Spleen (tissue), 11 donors: ENCODE results near the gene CSGALNACT2. TPM values are rescaled to one million over a fixed set of nuclear protein-coding genes. Genes with fewer than 3 reads are reported as not detected.

Experiments
- DNase-seq: peaks from one replicate; pipeline ENCODE4 v3.0.0-alpha.2; 2020
- H3K27ac ChIP-seq, 8 donors: fragments of 200-600 bp; sonication (generic) in 7 of 8; 1 replicate in 4 of 8; 2 replicates in 4 of 8; pipeline versions ENCODE4 v1.5.0 to v1.8.0; 2016 to 2021; ENCODE audit warnings: inconsistent platforms in 4 of 8, mild to moderate bottlenecking in 4 of 8, moderate library complexity in 1 of 8
- H3K27me3 ChIP-seq, 7 donors: fragments of 200-600 bp; sonication (generic) in 6 of 7; replicated peaks in 1 of 7; 1 replicate in 4 of 7; 2 replicates in 3 of 7; pipeline versions ENCODE4 v1.5.0 to v1.8.0; 2016 to 2021; ENCODE audit warnings: inconsistent platforms in 3 of 7, mild to moderate bottlenecking in 1 of 7
- H3K36me3 ChIP-seq, 6 donors: fragments of 200-600 bp; sonication (generic) in 5 of 6; 1 replicate in 4 of 6; 2 replicates in 2 of 6; pipeline versions ENCODE4 v1.5.0 to v1.8.0; 2016 to 2021; ENCODE audit warnings: inconsistent platforms in 2 of 6
- H3K4me1 ChIP-seq, 6 donors: fragments of 200-600 bp; sonication (generic) in 5 of 6; 1 replicate in 3 of 6; 2 replicates in 3 of 6; pipeline versions ENCODE4 v1.5.0 to v1.8.0; 2016 to 2021; ENCODE audit warnings: inconsistent platforms in 3 of 6
- H3K4me3 ChIP-seq, 8 donors: fragments of 200-600 bp; sonication (generic) in 7 of 8; 1 replicate in 4 of 8; 2 replicates in 4 of 8; pipeline versions ENCODE4 v1.5.0 to v1.8.0; 2016 to 2021; ENCODE audit warnings: inconsistent platforms in 4 of 8, mild to moderate bottlenecking in 4 of 8, moderate library complexity in 2 of 8
- H3K9me3 ChIP-seq, 8 donors: fragments of 200-600 bp; sonication (generic) in 7 of 8; 1 replicate in 4 of 8; 2 replicates in 4 of 8; pipeline versions ENCODE4 v1.5.0 to v1.8.0; 2016 to 2021; ENCODE audit warnings: inconsistent platforms in 4 of 8
- CTCF ChIP-seq, 11 experiments: fragments of 200-600 bp in 7 of 11; fragments of 450-650 bp in 4 of 11; sonication (generic) in 4 of 11; IDR thresholded peaks in 8 of 11; conservative IDR thresholded peaks in 3 of 11; 1 replicate in 7 of 11; 2 replicates in 4 of 11; pipeline versions ENCODE4 v1.4.0 to v1.8.0; 2016 to 2021; ENCODE audit warnings: antibody characterized with exemption in 11 of 11, inconsistent platforms in 4 of 11, mild to moderate bottlenecking in 1 of 11
- POLR2A ChIP-seq, 3 donors: fragments of 450-650 bp; IDR thresholded peaks; one replicate each; pipeline ENCODE4 v1.5.1; 2017; ENCODE audit warnings: antibody characterized with exemption in 3 of 3, mild to moderate bottlenecking in 1 of 3
- POLR2AphosphoS5 ChIP-seq, 3 donors: sonication (generic); formaldehyde crosslinking; IDR thresholded peaks; one replicate each; pipeline ENCODE4 v1.5.1; 2017; ENCODE audit warnings: antibody characterized with exemption in 3 of 3
- WGBS, 5 donors: extraction: QIAGEN DNeasy Blood & Tissue Kit in 3 of 5; methylation state at CpG; one replicate each; pipeline versions ENCODE4 v1.1.5 to v1.1.7; 2013 to 2018; 5-methylcytosine and 5-hydroxymethylcytosine counted together
- intact Hi-C: fragments of 100-400 bp; cut with DNase I; formaldehyde crosslinking; loops from one replicate; pipeline ENCODE4 v1.15.0; 2023; ENCODE audit warnings: low total_unique reads
- polyA plus RNA-seq, 3 donors: library from polyadenylated mRNA; stranded (reverse); fragments of 200-250 nt; gene quantifications; one replicate each; pipeline ENCODE4 v1.2.1, GENCODE V29; 2013
- total RNA-seq, 7 donors: library from RNA; depleted of rRNA in 3 of 7; stranded (reverse); fragments of >200 nt in 3 of 7; fragmentation: NEBNext Ultra II Directional in 4 of 7; extraction: Animal tissue kit (Norgen Biotek cat#: 25700) in 4 of 7; gene quantifications; one replicate each; pipeline versions ENCODE4 v1.1.0 to v1.2.1, GENCODE V29; 2016 to 2021
- donor health status: healthy with polysubstance abuse.
- donor health status: DM: no; HTN: no; CAD: no; lungs with moderate emphysema.
- donor health status: DM: no; HTN: no; CAD: no.
- donor health status: Bipolar disorder and iron deficiency.
- donor health status: healthy.
- donor health status: DM: no; HTN: no; CAD: no.
- donor health status: DM: yes; HTN: yes; CAD: no.

Gene CSGALNACT2
- total and polyA plus RNA-seq, 10 donors, result 8.1 to 77.1 (median 34.2) TPM

DNA sequence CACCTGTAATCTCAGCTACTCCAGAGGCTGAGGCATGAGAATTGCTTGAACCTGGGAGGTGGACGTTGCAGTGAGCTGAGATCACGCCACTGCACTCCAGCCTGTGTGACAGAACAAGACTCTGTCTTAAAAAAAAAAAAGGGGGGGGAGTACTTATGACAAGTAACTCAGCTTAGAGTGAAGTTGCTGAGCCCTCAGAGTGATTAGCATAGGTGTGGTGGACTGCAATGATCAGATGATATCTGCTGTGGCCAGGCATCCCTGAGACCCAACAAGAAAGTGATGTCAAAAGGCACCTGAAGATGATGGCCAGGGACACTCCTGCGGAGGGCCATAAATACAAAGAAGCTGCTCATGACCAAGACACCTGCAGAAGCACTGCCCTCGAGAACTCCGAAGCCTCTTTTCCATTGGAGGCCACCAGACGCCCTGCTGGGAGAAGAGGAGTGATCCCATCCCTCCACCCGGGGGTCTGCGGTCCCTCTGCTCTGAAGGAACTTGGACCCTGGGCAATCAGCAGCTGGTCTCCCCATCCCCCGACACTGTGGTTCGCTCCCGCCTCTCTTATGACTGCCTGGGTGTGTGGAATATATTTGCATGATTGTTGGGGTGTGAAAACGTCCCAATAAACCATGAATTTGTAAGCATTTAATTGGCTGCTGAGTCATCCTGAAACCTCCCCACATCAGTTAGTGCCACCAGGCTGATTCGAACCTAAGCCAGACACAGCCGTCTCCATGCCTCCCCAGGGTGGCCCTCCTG is 82.6 kb downstream of the CSGALNACT2 start:
- TF ChIP-seq POLR2A (IDR thresholded peaks at IDR 0.05) (no peak), CTCF (IDR thresholded peaks at IDR 0.05 in 8 of 11, conservative IDR thresholded peaks at IDR 0.05 in 3 of 11) (no peak), POLR2AphosphoS5 (IDR thresholded peaks at IDR 0.05) (no peak)
- Histone ChIP-seq H3K27ac (no peak overlapping the region), H3K27me3 (peaks cover 0 to 14% (median 0%) of the 10 kb centered on the region in 7 donors), H3K36me3 (no peaks in the 10 kb centered on the region), H3K9me3 (no peaks in the 10 kb centered on the region), H3K4me1 (peaks cover 0 to 10% (median 0%) of the 10 kb centered on the region in 6 donors), H3K4me3 (no peak overlapping the region)
- intact Hi-C loops, result no loop called here
- 58 to 76% (median 71%) methylated on average over 12 to 14 of the region's 14 CpGs for WGBS, 5 donors
- DNase-seq, result no peak

DNA sequence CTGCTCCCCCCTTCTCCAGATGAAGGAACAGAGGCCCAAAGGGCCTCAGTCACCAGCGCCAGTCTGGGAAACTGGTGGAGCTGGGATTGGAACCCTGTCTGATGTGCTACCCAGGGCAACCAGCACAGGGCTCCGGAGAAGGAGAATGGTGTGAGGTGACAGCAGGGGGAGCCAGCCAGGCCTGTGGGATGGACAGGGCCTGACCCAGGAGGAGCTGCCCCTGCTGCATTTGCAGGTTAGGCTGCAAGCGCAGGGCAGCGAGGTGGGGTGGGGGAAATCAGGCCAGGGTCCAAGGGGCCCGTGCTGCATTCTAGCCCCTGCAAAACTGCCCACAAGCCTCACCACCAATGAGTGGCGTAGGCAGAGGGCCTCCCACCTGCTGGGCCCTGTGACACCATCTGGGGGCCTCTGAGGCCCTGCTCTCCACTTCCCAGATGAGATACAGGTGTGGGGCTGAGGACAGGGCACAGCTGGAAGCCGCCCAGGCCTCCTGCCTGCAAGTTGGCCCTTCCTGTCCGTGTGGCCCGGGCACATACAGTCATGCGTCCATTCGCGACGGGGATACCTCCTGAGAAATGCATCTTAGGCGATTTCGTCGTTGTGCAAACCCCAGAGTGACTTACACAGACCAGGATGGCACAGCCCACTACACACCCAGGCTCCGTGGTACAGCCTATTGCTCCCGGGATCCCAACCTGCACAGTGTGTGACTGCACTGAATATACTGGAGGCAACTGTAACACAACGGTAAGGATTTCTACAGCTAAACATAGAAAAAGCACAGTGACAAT is 83.4 kb downstream of the CSGALNACT2 start:
- no peaks in the 10 kb centered on the region for H3K9me3 ChIP-seq
- H3K4me3 ChIP-seq, result no peak overlapping the region
- H3K36me3 ChIP-seq, result no peaks in the 10 kb centered on the region
- WGBS, 5 donors, result 54 to 87% (median 82%) methylated on average over 9 to 19 of the region's 19 CpGs
- H3K4me1 ChIP-seq, result peaks cover 0 to 14% (median 0%) of the 10 kb centered on the region in 6 donors
- TF ChIP-seq CTCF (IDR thresholded peaks at IDR 0.05 in 8 of 11, conservative IDR thresholded peaks at IDR 0.05 in 3 of 11) (peak in 2 of 11 experiments; percentile 12 to 19), POLR2A (IDR thresholded peaks at IDR 0.05) (no peak)
- H3K27me3 ChIP-seq, result peaks cover 0 to 14% (median 0%) of the 10 kb centered on the region in 7 donors
- intact Hi-C loops, result no loop called here
- H3K27ac ChIP-seq, result no peak overlapping the region
- DNase-seq, result peak; percentile 72

DNA sequence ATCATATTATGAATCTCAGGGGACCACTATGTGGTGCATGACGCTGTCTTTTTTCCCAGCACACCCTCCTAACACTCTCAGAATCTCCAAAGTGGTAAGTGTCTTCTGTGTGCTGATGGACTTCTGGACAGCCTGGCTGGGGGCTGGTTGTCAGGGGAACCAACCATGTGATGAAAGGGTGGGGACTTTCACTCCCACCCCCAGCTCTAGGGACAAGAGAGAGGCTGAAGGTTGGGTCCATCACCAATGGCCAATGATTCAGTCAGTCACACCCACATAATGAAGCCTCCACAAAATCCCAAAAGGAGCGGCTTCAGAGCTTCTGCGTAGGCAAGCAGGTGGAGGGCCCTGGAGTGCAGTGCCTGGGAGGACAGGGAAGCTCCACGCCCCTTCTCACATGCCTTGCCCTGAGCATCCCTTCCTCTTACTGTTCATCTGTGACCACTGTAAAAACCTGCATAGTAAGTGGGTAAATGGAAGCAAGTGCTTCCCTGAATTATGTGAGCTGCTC is 84.0 kb downstream of the CSGALNACT2 start:
- Histone ChIP-seq H3K27ac (no peak overlapping the region), H3K27me3 (peaks cover 0 to 13% (median 0%) of the 10 kb centered on the region in 7 donors), H3K4me3 (no peak overlapping the region), H3K36me3 (no peaks in the 10 kb centered on the region), H3K4me1 (peaks cover 0 to 18% (median 0%) of the 10 kb centered on the region in 6 donors), H3K9me3 (no peaks in the 10 kb centered on the region)
- intact Hi-C loops, result no loop called here
- TF ChIP-seq CTCF (IDR thresholded peaks at IDR 0.05 in 8 of 11, conservative IDR thresholded peaks at IDR 0.05 in 3 of 11), result no peak
- TF ChIP-seq POLR2A (IDR thresholded peaks at IDR 0.05), result no peak
- no peak for TF ChIP-seq POLR2AphosphoS5 (IDR thresholded peaks at IDR 0.05)
- 86 to 92% (median 88%) methylated on average over 4 of the region's 4 CpGs for WGBS, 5 donors
- peak; percentile 35 for DNase-seq

DNA sequence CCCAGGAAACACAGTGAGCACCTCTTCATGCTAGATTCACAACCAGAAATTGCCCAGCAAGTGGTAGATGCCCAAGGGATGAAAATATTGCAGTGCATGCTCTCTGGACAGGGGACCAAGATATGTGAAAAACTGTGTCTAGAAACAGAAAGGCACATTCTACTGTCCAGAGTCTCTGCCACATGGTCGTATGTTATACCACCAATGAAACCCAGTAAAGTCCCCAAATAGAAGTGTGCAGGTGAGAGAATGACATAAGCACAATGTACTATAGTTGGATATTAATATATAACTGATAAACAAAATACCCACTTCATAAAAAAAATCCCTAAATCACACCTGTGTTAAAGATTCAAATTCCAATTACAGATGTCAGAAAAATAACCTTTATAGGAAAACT is 84.8 kb downstream of the CSGALNACT2 start:
- no peaks in the 10 kb centered on the region for H3K9me3 ChIP-seq
- intact Hi-C loops, result no loop called here
- H3K4me1 ChIP-seq, result peaks cover 0 to 26% (median 2%) of the 10 kb centered on the region in 6 donors
- H3K4me3 ChIP-seq, result no peak overlapping the region
- WGBS, 5 donors, result 43 to 72% (median 63%) methylated on average over 1 of the region's 1 CpG
- H3K36me3 ChIP-seq, result no peaks in the 10 kb centered on the region
- TF ChIP-seq CTCF (IDR thresholded peaks at IDR 0.05 in 8 of 11, conservative IDR thresholded peaks at IDR 0.05 in 3 of 11) (no peak), POLR2A (IDR thresholded peaks at IDR 0.05) (no peak), POLR2AphosphoS5 (IDR thresholded peaks at IDR 0.05) (no peak)
- no peak overlapping the region for H3K27ac ChIP-seq
- peaks cover 0 to 20% (median under 1%) of the 10 kb centered on the region in 7 donors for H3K27me3 ChIP-seq
- DNase-seq, result no peak
